GM06990 (cell line): ENCODE measurements around the gene ULK4.
"Not testable (repeated sequence)": the region's sequence is repeated elsewhere in the genome, so short reads cannot be mapped to it uniquely, and the experiment has no call there.

Source experiments
- DNase-seq: peaks from one replicate; pipeline ENCODE4 v3.0.0-alpha.2; 2011; ENCODE audit not compliant: insufficient read length; ENCODE audit errors: extremely low read depth
- H3K27me3 ChIP-seq: replicated peaks from 2 replicates; pipeline ENCODE4 v1.6.0; 2011; ENCODE audit warnings: low read length; ENCODE audit not compliant: control insufficient read depth, insufficient read depth
- H3K36me3 ChIP-seq: 2 replicates; pipeline ENCODE4 v1.5.1; 2011; ENCODE audit warnings: low read length; ENCODE audit not compliant: control insufficient read depth, insufficient read depth
- H3K4me3 ChIP-seq: replicated peaks from 2 replicates; pipeline ENCODE4 v1.5.1; 2011; ENCODE audit warnings: low read depth, mild to moderate bottlenecking, control low read depth, low read length
- CTCF ChIP-seq: IDR thresholded peaks from 2 replicates; pipeline ENCODE4 v1.5.1; 2011; ENCODE audit warnings: low read length, control low read depth, mild to moderate bottlenecking, inconsistent platforms; ENCODE audit not compliant: insufficient read depth, poor library complexity, severe bottlenecking

The ULK4 gene

DNA sequence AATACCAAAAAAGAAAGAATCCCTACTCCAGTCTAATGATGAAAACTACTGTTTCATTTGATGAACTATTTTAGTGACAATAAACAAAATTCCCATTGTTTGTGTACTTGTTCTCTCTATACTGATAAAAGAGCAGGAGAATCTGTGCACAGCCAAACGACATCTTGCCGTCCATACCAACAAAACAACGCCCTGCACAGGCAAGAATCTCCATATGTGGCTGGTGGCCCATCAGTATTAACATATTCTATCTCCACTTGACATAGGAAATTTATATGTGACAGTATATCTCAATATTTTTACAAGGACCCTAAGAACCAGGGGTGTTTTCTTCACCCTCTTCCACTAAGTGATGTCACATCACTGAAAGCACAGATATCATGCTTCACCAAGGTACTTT is 279.5 kb downstream of the ULK4 start:
- TF ChIP-seq CTCF: no peak
- Histone ChIP-seq H3K4me3 (no peak overlapping the region), H3K27me3 (no peaks in the 10 kb centered on the region), H3K36me3 (no peaks in the 10 kb centered on the region)
- DNase-seq: no peak

DNA sequence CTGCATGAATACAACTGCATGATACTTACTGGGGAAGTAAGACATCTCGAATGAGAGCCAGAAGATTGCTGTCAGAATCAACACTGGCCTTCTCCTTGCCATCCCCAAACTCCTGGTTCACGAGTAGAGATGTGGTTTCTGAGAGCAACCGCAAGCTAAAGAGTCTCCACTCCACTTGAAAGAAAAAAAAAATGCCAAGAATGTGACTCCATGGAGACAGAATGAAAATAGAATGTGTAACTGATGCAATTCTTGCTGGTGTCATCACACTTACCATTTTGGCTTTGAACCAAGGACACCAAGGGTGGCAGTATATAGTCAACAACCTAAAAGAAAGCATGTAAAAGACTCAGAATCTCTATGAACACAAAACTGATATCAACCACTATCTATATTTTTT is 280.4 kb downstream of the ULK4 start:
- H3K27me3 ChIP-seq: no peaks in the 10 kb centered on the region
- no peak for TF ChIP-seq CTCF
- DNase-seq: no peak
- no peak overlapping the region for H3K4me3 ChIP-seq
- no peaks in the 10 kb centered on the region for H3K36me3 ChIP-seq

- Histone ChIP-seq H3K36me3 (no peaks in the 10 kb centered on the region), H3K27me3 (no peaks in the 10 kb centered on the region), H3K4me3 (no peak overlapping the region)
- no peak for DNase-seq
- TF ChIP-seq CTCF: no peak
These were observed 282.5 kb downstream of the ULK4 start for GRCh38 chr3:41679374-41679773.

GRCh38 chr3:41675102-41675501 is 286.8 kb downstream of the ULK4 start:
- H3K4me3 ChIP-seq, H3K36me3 ChIP-seq, DNase-seq: not testable (repeated sequence)

GRCh38 chr3:41674449-41674848 is 287.5 kb downstream of the ULK4 start:
- no peak for DNase-seq
- no peaks in the 10 kb centered on the region for H3K27me3 ChIP-seq
- no peak overlapping the region for H3K4me3 ChIP-seq
- no peaks in the 10 kb centered on the region for H3K36me3 ChIP-seq
- TF ChIP-seq CTCF: no peak

More at GRCh38 chr3:41675102-41675501, 286.8 kb downstream of the ULK4 start:
- H3K27me3 ChIP-seq: not testable (repeated sequence)

DNA sequence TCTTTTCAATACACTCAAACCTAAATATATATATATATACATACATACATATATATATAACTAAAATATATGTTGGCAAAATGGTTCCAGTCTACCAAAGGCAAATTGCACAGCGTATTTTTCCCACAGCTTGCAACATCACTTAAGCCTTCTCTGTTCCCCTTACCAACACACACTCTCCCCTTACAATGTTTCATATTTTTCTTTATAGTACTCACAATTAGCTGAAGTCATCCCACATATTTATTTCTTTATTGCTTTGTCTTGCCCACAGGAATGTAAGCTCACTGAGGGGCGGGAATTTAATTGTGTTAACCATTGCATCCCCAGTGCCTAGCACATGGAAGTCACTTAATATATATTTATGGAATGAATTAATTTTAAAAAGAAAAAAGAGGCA is 288.3 kb downstream of the ULK4 start:
- TF ChIP-seq CTCF: no peak
- Histone ChIP-seq H3K27me3 (no peaks in the 10 kb centered on the region), H3K36me3 (no peaks in the 10 kb centered on the region), H3K4me3 (no peak overlapping the region)
- DNase-seq: no peak
